Osteoblast (primary cell): ENCODE data around the gene PHPT1. TPM values are rescaled to one million over a fixed set of nuclear protein-coding genes. Genes with fewer than 3 reads are reported as not detected.

Experiments
- DNase-seq: peaks from one replicate; pipeline ENCODE4 v3.0.0; 2011; ENCODE audit warnings: low spot score, mixed read lengths; ENCODE audit not compliant: insufficient read length; ENCODE audit errors: missing footprints
- H2AFZ ChIP-seq: 2 replicates; pipeline ENCODE4 v1.6.0; 2011; ENCODE audit warnings: mild to moderate bottlenecking, low read length
- H3K27ac ChIP-seq: 2 replicates; pipeline ENCODE4 v1.5.1; 2011; ENCODE audit warnings: mild to moderate bottlenecking, low read depth, low read length, moderate library complexity
- H3K27me3 ChIP-seq: 2 replicates; pipeline ENCODE4 v1.6.0; 2012; ENCODE audit warnings: mild to moderate bottlenecking, control low read depth, inconsistent platforms, low read length, moderate library complexity; ENCODE audit not compliant: insufficient read depth
- H3K36me3 ChIP-seq: 2 replicates; pipeline ENCODE4 v1.5.1; 2011; ENCODE audit warnings: mild to moderate bottlenecking, low read length, control low read depth, moderate library complexity; ENCODE audit not compliant: insufficient read depth
- H3K4me1 ChIP-seq: 2 replicates; pipeline ENCODE4 v1.5.1; 2011; ENCODE audit warnings: mild to moderate bottlenecking, low read length, control low read depth, moderate library complexity; ENCODE audit not compliant: insufficient read depth
- H3K4me2 ChIP-seq: 2 replicates; pipeline ENCODE4 v1.6.0; 2011; ENCODE audit warnings: mild to moderate bottlenecking, low read length; ENCODE audit not compliant: insufficient read depth
- H3K4me3 ChIP-seq: fragments of 200-600 bp; sonication (generic); 3 replicates; pipeline ENCODE4 v1.5.1; 2012; ENCODE audit warnings: mild to moderate bottlenecking, low read length, inconsistent platforms; ENCODE audit not compliant: insufficient read depth
- H3K79me2 ChIP-seq: 2 replicates; pipeline ENCODE4 v1.6.0; 2012; ENCODE audit warnings: mild to moderate bottlenecking, low read length, control low read depth, inconsistent platforms; ENCODE audit not compliant: insufficient read depth
- H3K9me3 ChIP-seq: 2 replicates; pipeline ENCODE4 v1.5.1; 2011; ENCODE audit warnings: low read depth, low read length, control low read depth
- H4K20me1 ChIP-seq: 2 replicates; pipeline ENCODE4 v1.6.0; 2012; ENCODE audit warnings: mild to moderate bottlenecking, low read length, control low read depth; ENCODE audit not compliant: insufficient read depth
- total RNA-seq: library from RNA; depleted of rRNA; stranded (reverse); fragments of >200 nt; gene quantifications from 2 replicates; pipeline ENCODE4 v1.2.3, GENCODE V29; 2012
- TF ChIP-seq, protein P1 (sequence below): IDR thresholded peaks from 2 replicates; pipeline ENCODE4 v1.5.1; 2011; ENCODE audit warnings: mild to moderate bottlenecking, low read depth, low read length, moderate library complexity; ENCODE audit errors: extremely low read depth

PHPT1 gene
- total RNA-seq, 1 donor, result 59.0 TPM

DNA sequence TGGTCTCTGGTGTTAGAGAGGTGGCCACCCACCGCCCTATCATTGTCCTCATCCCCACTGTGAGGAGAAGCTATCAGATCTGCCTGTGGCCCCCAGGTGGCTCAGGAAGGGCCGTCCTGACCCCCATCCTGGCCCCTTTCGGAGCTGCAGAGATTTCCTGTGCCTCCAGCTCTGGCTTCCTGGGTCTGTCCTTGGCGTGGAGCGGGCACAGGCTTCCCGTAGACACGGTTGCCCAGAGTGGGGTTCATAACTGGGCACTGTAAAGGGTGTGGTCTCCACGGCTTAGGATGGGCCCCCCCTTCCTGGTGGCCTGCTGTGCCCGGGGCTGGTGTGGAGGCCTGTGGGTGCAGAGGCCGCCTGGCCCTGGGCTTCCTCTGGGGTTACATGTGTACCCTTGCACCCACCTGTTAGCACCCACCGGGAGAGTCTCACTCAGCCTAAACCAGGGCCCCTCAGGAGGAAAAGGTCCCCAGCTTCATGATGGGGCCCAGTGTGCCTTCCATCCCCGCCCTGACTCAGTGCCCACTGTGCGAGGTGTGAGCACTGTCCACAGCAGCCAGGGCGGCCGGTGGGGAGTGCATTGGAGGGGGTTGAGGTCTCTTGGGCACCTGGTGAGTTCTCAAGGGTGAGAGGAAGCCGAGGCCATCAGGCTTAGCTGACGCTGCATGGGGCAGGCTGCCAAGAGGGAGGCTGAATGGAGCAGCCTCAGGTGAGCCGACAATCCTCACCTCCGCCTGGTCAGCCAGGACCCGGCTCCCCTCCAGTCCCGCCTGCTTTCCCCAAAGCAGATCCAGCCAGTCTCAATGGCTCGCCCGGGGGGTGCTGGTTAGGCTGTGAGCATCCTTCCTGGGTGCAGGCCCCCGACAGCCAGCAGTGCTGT is 22.3 kb upstream of the PHPT1 start:
- H3K9me3 ChIP-seq, result no peaks in the 10 kb centered on the region
- no peaks in the 10 kb centered on the region for H3K27me3 ChIP-seq
- no peaks in the 10 kb centered on the region for H3K4me1 ChIP-seq
- H4K20me1 ChIP-seq, result peaks cover 13% of the 10 kb centered on the region
- H2AFZ ChIP-seq, result no peak overlapping the region
- peaks cover 45% of the 10 kb centered on the region for H3K36me3 ChIP-seq
- H3K27ac ChIP-seq, result no peak overlapping the region
- H3K4me2 ChIP-seq, result no peak overlapping the region
- no peak for DNase-seq
- TF ChIP-seq, protein P1, sequence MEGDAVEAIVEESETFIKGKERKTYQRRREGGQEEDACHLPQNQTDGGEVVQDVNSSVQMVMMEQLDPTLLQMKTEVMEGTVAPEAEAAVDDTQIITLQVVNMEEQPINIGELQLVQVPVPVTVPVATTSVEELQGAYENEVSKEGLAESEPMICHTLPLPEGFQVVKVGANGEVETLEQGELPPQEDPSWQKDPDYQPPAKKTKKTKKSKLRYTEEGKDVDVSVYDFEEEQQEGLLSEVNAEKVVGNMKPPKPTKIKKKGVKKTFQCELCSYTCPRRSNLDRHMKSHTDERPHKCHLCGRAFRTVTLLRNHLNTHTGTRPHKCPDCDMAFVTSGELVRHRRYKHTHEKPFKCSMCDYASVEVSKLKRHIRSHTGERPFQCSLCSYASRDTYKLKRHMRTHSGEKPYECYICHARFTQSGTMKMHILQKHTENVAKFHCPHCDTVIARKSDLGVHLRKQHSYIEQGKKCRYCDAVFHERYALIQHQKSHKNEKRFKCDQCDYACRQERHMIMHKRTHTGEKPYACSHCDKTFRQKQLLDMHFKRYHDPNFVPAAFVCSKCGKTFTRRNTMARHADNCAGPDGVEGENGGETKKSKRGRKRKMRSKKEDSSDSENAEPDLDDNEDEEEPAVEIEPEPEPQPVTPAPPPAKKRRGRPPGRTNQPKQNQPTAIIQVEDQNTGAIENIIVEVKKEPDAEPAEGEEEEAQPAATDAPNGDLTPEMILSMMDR, result no peak
- no peak overlapping the region for H3K4me3 ChIP-seq
- peaks cover 7% of the 10 kb centered on the region for H3K79me2 ChIP-seq

DNA sequence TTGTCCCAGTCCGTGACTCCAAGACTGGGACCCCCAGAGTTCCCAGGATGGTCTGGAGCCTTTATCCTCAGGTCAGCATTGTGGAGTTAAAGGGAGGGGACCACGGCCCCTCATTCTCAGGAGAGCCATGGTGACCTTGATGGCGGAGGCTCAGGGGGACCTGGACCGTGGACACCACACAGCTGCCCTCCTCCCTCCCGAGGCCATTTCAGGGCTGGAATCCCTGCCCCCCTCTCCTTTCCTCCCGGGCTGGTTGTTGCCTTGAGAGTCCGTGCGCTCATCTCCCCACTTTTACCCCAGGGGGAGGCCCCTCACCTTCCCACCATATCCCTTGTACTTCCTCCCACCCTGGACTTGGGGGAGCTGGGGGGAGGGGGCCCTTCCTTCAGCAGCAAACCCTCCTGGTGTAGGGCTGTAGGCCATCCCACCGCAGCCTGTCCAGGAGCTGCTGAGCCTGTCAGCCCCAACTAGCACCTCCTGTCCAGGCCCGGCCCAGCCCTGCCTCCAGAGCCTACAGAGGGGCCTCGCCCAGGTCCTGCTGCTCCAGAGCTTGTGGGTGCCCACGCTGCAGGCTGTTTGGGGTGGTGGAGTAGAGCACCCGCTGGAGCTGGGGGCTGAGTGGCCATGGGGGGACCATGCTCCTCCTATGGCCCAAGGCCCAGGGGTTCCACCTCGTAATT is 21.3 kb upstream of the PHPT1 start:
- no peak overlapping the region for H3K4me3 ChIP-seq
- no peak overlapping the region for H3K4me2 ChIP-seq
- H3K79me2 ChIP-seq, result no peaks in the 10 kb centered on the region
- no peak overlapping the region for H3K27ac ChIP-seq
- no peaks in the 10 kb centered on the region for H3K27me3 ChIP-seq
- TF ChIP-seq, protein P1, result no peak
- no peak for DNase-seq
- H3K4me1 ChIP-seq, result no peaks in the 10 kb centered on the region
- H3K36me3 ChIP-seq, result peaks cover 49% of the 10 kb centered on the region
- no peaks in the 10 kb centered on the region for H3K9me3 ChIP-seq
- no peak overlapping the region for H2AFZ ChIP-seq
- H4K20me1 ChIP-seq, result peaks cover 13% of the 10 kb centered on the region

DNA sequence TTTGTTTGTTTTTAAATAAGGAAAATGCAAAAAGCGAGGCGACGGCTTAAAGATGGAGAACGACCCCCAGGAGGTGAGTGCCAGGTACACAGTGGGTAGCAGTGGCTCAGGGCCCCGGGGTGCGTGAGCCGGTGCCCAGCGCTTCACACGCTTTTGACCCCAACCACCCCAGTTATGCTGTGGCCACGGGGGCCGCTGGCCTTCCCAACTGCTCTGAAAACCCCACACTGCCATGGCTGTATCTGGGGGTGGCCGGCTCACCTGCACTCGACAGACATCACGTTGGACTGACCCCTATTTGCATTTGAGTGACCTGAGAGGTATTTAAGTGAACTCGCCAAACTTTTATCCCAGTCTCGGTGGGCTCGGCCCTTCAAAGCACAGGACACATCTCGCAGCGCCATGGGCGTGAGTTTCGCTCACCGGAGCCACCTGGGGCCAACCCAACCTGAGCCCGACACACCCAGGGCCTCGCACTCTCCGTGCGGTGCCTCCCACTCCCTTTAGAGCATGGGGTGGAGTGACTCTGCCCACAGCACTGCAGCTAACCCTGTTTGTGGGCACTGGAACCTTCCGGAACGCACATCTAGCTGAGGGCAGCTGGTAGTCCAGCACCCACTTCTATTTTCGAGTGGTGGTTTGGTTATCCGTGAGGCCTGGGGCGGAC is 20.6 kb upstream of the PHPT1 start:
- no peaks in the 10 kb centered on the region for H3K27me3 ChIP-seq
- H3K4me1 ChIP-seq, result no peaks in the 10 kb centered on the region
- no peaks in the 10 kb centered on the region for H3K79me2 ChIP-seq
- no peak for DNase-seq
- no peak overlapping the region for H3K4me2 ChIP-seq
- no peaks in the 10 kb centered on the region for H3K9me3 ChIP-seq
- no peak overlapping the region for H3K27ac ChIP-seq
- peaks cover 46% of the 10 kb centered on the region for H3K36me3 ChIP-seq
- H4K20me1 ChIP-seq, result peaks cover 9% of the 10 kb centered on the region
- no peak overlapping the region for H3K4me3 ChIP-seq
- H2AFZ ChIP-seq, result no peak overlapping the region
- TF ChIP-seq, protein P1, result no peak
